HEK293 (cell line): ENCODE results near the gene NPTX1.

Source experiments
- FEZF1 ChIP-seq: fragments of 450-650 bp; formaldehyde crosslinking; IDR thresholded peaks from 2 replicates; pipeline ENCODE4 v1.5.1; 2016; ENCODE audit warnings: missing biosample characterization, missing genetic modification characterization
- MYNN ChIP-seq: fragments of 450-650 bp; formaldehyde crosslinking; IDR thresholded peaks from 2 replicates; pipeline ENCODE4 v1.5.1; 2016; ENCODE audit warnings: missing biosample characterization, missing genetic modification characterization, borderline replicate concordance
- MZF1 ChIP-seq: fragments of 450-650 bp; formaldehyde crosslinking; IDR thresholded peaks from 2 replicates; pipeline ENCODE4 v1.5.1; 2017; ENCODE audit warnings: missing biosample characterization, missing genetic modification characterization, borderline replicate concordance
- PRDM1 ChIP-seq: fragments of 450-650 bp; formaldehyde crosslinking; IDR thresholded peaks from 2 replicates; pipeline ENCODE4; 2016; ENCODE audit warnings: missing biosample characterization, missing genetic modification characterization
- TCF7L2 ChIP-seq: IDR thresholded peaks from 2 replicates; pipeline ENCODE4 v1.6.1; 2011; ENCODE audit warnings: low read depth, mild to moderate bottlenecking, inconsistent platforms, low read length, moderate library complexity, borderline replicate concordance
- YY1 ChIP-seq: fragments of 450-650 bp; formaldehyde crosslinking; IDR thresholded peaks from 2 replicates; pipeline ENCODE4 v1.5.1; 2018; ENCODE audit warnings: missing biosample characterization, missing genetic modification characterization
- YY2 ChIP-seq: fragments of 450-650 bp; formaldehyde crosslinking; IDR thresholded peaks from 2 replicates; pipeline ENCODE4 v1.5.1; 2016; ENCODE audit warnings: missing biosample characterization, missing genetic modification characterization
- ZNF112 ChIP-seq: fragments of 450-650 bp; formaldehyde crosslinking; IDR thresholded peaks from 2 replicates; pipeline ENCODE4 v1.5.0; 2017; ENCODE audit warnings: missing biosample characterization, missing genetic modification characterization
- ZNF133 ChIP-seq: fragments of 450-650 bp; formaldehyde crosslinking; IDR thresholded peaks from 2 replicates; pipeline ENCODE4 v1.5.1; 2016; ENCODE audit warnings: missing biosample characterization, missing genetic modification characterization
- ZNF138 ChIP-seq: fragments of 450-650 bp; formaldehyde crosslinking; IDR thresholded peaks from 2 replicates; pipeline ENCODE4 v1.5.1; 2016; ENCODE audit warnings: missing biosample characterization, missing genetic modification characterization, borderline replicate concordance
- ZNF175 ChIP-seq: fragments of 450-650 bp; formaldehyde crosslinking; IDR thresholded peaks from 2 replicates; pipeline ENCODE4 v1.5.1; 2016; ENCODE audit warnings: missing biosample characterization, missing genetic modification characterization
- ZNF2 ChIP-seq: fragments of 450-650 bp; formaldehyde crosslinking; IDR thresholded peaks from 2 replicates; pipeline ENCODE4 v1.5.1; 2016; ENCODE audit warnings: missing biosample characterization, missing genetic modification characterization
- ZNF248 ChIP-seq: fragments of 450-650 bp; formaldehyde crosslinking; IDR thresholded peaks from 2 replicates; pipeline ENCODE4 v1.5.1; 2017; ENCODE audit warnings: missing biosample characterization, missing genetic modification characterization
- ZNF433 ChIP-seq: fragments of 450-650 bp; formaldehyde crosslinking; IDR thresholded peaks from 2 replicates; pipeline ENCODE4 v1.5.1; 2016; ENCODE audit warnings: missing biosample characterization, missing genetic modification characterization, low read depth
- ZNF510 ChIP-seq: fragments of 450-650 bp; formaldehyde crosslinking; IDR thresholded peaks from 2 replicates; pipeline ENCODE4 v1.5.1; 2018; ENCODE audit warnings: mild to moderate bottlenecking, missing genetic modification characterization, missing biosample characterization; ENCODE audit not compliant: insufficient replicate concordance
- ZNF529 ChIP-seq: fragments of 450-650 bp; formaldehyde crosslinking; IDR thresholded peaks from 2 replicates; pipeline ENCODE4 v1.5.1; 2017; ENCODE audit warnings: missing genetic modification characterization, missing biosample characterization; ENCODE audit not compliant: insufficient replicate concordance
- ZNF544 ChIP-seq: fragments of 450-650 bp; formaldehyde crosslinking; IDR thresholded peaks from 2 replicates; pipeline ENCODE4 v1.5.0; 2017; ENCODE audit warnings: missing biosample characterization, missing genetic modification characterization
- ZNF558 ChIP-seq: fragments of 450-650 bp; formaldehyde crosslinking; IDR thresholded peaks from 2 replicates; pipeline ENCODE4 v1.5.1; 2016; ENCODE audit warnings: missing biosample characterization, missing genetic modification characterization
- ZNF560 ChIP-seq: fragments of 450-650 bp; formaldehyde crosslinking; IDR thresholded peaks from 2 replicates; pipeline ENCODE4 v1.5.1; 2017; ENCODE audit warnings: missing biosample characterization, missing genetic modification characterization, borderline replicate concordance
- ZNF610 ChIP-seq: fragments of 450-650 bp; formaldehyde crosslinking; IDR thresholded peaks from 2 replicates; pipeline ENCODE4 v1.5.1; 2016; ENCODE audit warnings: missing biosample characterization, missing genetic modification characterization, borderline replicate concordance
- ZXDB ChIP-seq: fragments of 450-650 bp; formaldehyde crosslinking; IDR thresholded peaks from 2 replicates; pipeline ENCODE4 v1.5.1; 2016; ENCODE audit warnings: missing biosample characterization, missing genetic modification characterization
- TF ChIP-seq, protein P1 (sequence below): fragments of 450-650 bp; formaldehyde crosslinking; IDR thresholded peaks from 2 replicates; pipeline ENCODE4 v1.5.1; 2017; ENCODE audit warnings: missing biosample characterization, missing genetic modification characterization
- TF ChIP-seq, protein P2 (sequence below): sonication (generic); formaldehyde crosslinking; IDR thresholded peaks from 2 replicates; pipeline ENCODE4 v1.8.1; 2022; ENCODE audit warnings: mild to moderate bottlenecking, moderate library complexity, missing genetic modification reagents
- TF ChIP-seq, protein P3 (sequence below): fragments of 450-650 bp; formaldehyde crosslinking; IDR thresholded peaks from 2 replicates; pipeline ENCODE4 v1.5.1; 2017; ENCODE audit warnings: missing biosample characterization, missing genetic modification characterization
- TF ChIP-seq, protein P4 (sequence below): fragments of 450-650 bp; formaldehyde crosslinking; conservative IDR thresholded peaks from 2 replicates; pipeline ENCODE4 v1.5.1; 2016; ENCODE audit warnings: low read depth, missing biosample characterization, missing genetic modification characterization
- TF ChIP-seq, protein P5 (sequence below): fragments of 450-650 bp; formaldehyde crosslinking; IDR thresholded peaks from 2 replicates; pipeline ENCODE4 v1.5.1; 2016; ENCODE audit warnings: missing biosample characterization, missing genetic modification characterization, borderline replicate concordance

The NPTX1 gene

DNA sequence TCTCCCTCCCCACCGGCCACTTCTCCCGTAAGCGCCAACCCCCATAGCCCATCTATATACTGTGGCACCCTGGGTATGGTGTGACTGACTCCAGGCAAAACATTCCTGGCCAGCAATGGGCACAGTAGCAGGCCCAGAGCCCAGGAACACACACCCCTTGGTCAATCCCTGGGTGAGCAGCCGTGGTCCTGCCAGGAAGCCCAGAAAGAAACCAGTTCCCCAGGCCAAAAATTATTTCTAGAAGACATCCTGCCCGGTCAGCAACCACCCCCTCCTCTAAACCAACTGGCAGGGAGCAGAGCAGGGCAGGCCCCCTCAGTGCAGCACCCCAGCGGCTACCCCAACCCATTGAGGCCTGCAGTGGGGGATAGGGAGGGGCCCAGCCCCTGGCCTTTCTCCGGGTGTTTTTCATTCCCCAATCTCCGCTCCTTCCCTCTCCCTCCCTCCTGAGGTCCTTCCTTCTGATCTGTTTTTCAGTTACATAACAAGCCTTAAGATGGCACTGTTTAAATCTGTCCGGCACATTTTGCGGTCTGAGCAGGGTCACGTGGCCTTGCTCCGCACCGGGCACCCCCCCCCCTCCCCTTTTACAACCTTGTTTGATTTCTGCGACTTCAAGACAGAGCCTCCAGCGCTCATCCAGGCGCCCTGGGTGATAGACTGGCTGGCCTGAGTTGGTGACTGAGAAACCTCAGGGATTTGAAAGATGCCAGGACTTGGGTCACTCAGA is 2.0 kb downstream of the NPTX1 start (continued):
- TF ChIP-seq ZNF529 (tag by site-specific recombination): no peak
- no peak for TF ChIP-seq YY1 (tag by site-specific recombination)
- TF ChIP-seq ZNF510: no peak
- TF ChIP-seq MYNN (tag by site-specific recombination): no peak
- TF ChIP-seq TCF7L2: peak; percentile 69; the same call in 1 of the 2 replicates
- TF ChIP-seq ZNF248: no peak
- TF ChIP-seq, protein P1, sequence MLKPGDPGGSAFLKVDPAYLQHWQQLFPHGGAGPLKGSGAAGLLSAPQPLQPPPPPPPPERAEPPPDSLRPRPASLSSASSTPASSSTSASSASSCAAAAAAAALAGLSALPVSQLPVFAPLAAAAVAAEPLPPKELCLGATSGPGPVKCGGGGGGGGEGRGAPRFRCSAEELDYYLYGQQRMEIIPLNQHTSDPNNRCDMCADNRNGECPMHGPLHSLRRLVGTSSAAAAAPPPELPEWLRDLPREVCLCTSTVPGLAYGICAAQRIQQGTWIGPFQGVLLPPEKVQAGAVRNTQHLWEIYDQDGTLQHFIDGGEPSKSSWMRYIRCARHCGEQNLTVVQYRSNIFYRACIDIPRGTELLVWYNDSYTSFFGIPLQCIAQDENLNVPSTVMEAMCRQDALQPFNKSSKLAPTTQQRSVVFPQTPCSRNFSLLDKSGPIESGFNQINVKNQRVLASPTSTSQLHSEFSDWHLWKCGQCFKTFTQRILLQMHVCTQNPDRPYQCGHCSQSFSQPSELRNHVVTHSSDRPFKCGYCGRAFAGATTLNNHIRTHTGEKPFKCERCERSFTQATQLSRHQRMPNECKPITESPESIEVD (tag by site-specific recombination): no peak
- TF ChIP-seq ZNF175 (tag by site-specific recombination): no peak
- no peak for TF ChIP-seq ZNF112 (tag by site-specific recombination)
- TF ChIP-seq FEZF1 (tag by site-specific recombination): no peak
- TF ChIP-seq ZXDB (tag by site-specific recombination): no peak
- TF ChIP-seq MZF1 (tag by site-specific recombination): no peak
- no peak for TF ChIP-seq ZNF133 (tag by site-specific recombination)
- TF ChIP-seq, protein P2, sequence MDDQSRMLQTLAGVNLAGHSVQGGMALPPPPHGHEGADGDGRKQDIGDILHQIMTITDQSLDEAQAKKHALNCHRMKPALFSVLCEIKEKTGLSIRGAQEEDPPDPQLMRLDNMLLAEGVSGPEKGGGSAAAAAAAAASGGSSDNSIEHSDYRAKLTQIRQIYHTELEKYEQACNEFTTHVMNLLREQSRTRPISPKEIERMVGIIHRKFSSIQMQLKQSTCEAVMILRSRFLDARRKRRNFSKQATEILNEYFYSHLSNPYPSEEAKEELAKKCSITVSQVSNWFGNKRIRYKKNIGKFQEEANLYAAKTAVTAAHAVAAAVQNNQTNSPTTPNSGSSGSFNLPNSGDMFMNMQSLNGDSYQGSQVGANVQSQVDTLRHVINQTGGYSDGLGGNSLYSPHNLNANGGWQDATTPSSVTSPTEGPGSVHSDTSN (CRISPR knock-in tag): no peak
- TF ChIP-seq, protein P3, sequence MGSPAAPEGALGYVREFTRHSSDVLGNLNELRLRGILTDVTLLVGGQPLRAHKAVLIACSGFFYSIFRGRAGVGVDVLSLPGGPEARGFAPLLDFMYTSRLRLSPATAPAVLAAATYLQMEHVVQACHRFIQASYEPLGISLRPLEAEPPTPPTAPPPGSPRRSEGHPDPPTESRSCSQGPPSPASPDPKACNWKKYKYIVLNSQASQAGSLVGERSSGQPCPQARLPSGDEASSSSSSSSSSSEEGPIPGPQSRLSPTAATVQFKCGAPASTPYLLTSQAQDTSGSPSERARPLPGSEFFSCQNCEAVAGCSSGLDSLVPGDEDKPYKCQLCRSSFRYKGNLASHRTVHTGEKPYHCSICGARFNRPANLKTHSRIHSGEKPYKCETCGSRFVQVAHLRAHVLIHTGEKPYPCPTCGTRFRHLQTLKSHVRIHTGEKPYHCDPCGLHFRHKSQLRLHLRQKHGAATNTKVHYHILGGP (tag by site-specific recombination): no peak
- no peak for TF ChIP-seq ZNF560 (tag by site-specific recombination)
- TF ChIP-seq ZNF610 (tag by site-specific recombination): no peak
- TF ChIP-seq, protein P4, sequence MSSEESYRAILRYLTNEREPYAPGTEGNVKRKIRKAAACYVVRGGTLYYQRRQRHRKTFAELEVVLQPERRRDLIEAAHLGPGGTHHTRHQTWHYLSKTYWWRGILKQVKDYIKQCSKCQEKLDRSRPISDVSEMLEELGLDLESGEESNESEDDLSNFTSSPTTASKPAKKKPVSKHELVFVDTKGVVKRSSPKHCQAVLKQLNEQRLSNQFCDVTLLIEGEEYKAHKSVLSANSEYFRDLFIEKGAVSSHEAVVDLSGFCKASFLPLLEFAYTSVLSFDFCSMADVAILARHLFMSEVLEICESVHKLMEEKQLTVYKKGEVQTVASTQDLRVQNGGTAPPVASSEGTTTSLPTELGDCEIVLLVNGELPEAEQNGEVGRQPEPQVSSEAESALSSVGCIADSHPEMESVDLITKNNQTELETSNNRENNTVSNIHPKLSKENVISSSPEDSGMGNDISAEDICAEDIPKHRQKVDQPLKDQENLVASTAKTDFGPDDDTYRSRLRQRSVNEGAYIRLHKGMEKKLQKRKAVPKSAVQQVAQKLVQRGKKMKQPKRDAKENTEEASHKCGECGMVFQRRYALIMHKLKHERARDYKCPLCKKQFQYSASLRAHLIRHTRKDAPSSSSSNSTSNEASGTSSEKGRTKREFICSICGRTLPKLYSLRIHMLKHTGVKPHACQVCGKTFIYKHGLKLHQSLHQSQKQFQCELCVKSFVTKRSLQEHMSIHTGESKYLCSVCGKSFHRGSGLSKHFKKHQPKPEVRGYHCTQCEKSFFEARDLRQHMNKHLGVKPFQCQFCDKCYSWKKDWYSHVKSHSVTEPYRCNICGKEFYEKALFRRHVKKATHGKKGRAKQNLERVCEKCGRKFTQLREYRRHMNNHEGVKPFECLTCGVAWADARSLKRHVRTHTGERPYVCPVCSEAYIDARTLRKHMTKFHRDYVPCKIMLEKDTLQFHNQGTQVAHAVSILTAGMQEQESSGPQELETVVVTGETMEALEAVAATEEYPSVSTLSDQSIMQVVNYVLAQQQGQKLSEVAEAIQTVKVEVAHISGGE (tag by site-specific recombination): peak; percentile 37; the same call in 1 of the 2 replicates
- TF ChIP-seq ZNF558 (tag by site-specific recombination): no peak
- TF ChIP-seq ZNF544 (tag by site-specific recombination): no peak
- no peak for TF ChIP-seq ZNF138
- TF ChIP-seq, protein P5, sequence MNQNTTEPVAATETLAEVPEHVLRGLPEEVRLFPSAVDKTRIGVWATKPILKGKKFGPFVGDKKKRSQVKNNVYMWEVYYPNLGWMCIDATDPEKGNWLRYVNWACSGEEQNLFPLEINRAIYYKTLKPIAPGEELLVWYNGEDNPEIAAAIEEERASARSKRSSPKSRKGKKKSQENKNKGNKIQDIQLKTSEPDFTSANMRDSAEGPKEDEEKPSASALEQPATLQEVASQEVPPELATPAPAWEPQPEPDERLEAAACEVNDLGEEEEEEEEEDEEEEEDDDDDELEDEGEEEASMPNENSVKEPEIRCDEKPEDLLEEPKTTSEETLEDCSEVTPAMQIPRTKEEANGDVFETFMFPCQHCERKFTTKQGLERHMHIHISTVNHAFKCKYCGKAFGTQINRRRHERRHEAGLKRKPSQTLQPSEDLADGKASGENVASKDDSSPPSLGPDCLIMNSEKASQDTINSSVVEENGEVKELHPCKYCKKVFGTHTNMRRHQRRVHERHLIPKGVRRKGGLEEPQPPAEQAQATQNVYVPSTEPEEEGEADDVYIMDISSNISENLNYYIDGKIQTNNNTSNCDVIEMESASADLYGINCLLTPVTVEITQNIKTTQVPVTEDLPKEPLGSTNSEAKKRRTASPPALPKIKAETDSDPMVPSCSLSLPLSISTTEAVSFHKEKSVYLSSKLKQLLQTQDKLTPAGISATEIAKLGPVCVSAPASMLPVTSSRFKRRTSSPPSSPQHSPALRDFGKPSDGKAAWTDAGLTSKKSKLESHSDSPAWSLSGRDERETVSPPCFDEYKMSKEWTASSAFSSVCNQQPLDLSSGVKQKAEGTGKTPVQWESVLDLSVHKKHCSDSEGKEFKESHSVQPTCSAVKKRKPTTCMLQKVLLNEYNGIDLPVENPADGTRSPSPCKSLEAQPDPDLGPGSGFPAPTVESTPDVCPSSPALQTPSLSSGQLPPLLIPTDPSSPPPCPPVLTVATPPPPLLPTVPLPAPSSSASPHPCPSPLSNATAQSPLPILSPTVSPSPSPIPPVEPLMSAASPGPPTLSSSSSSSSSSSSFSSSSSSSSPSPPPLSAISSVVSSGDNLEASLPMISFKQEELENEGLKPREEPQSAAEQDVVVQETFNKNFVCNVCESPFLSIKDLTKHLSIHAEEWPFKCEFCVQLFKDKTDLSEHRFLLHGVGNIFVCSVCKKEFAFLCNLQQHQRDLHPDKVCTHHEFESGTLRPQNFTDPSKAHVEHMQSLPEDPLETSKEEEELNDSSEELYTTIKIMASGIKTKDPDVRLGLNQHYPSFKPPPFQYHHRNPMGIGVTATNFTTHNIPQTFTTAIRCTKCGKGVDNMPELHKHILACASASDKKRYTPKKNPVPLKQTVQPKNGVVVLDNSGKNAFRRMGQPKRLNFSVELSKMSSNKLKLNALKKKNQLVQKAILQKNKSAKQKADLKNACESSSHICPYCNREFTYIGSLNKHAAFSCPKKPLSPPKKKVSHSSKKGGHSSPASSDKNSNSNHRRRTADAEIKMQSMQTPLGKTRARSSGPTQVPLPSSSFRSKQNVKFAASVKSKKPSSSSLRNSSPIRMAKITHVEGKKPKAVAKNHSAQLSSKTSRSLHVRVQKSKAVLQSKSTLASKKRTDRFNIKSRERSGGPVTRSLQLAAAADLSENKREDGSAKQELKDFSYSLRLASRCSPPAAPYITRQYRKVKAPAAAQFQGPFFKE (tag by site-specific recombination): no peak
- no peak for TF ChIP-seq YY2 (tag by site-specific recombination)
- TF ChIP-seq ZNF2 (tag by site-specific recombination): peak; percentile 23; the same call in 1 of the 2 replicates
- no peak for TF ChIP-seq ZNF433 (tag by site-specific recombination)
- no peak for TF ChIP-seq PRDM1
